Activated T-helper 17 cell treated with anti-CD3 and anti-CD28 coated beads, Interleukin-2, amount 50 U/mL, for 72 hours (primary cell): ENCODE measurements around the gene CLDN5. TPM values are rescaled to one million over a fixed set of nuclear protein-coding genes. Genes with fewer than 3 reads are reported as not detected.

Experiments used
- ATAC-seq: fragments of 150-1000 bp; cut with Tn5 transposase; replicated peaks from 2 replicates; pipeline ENCODE4 v1.10.0; 2021; ENCODE audit warnings: mild to moderate bottlenecking, moderate library complexity
- H3K27ac Mint-ChIP-seq: one replicate; pipeline ENCODE4 v1.8.0; 2022; ENCODE audit warnings: mixed read lengths
- H3K27me3 Mint-ChIP-seq: one replicate; pipeline ENCODE4 v1.8.0; 2022; ENCODE audit warnings: mixed read lengths
- H3K36me3 Mint-ChIP-seq: one replicate; pipeline ENCODE4 v1.8.0; 2022; ENCODE audit warnings: low read depth, mild to moderate bottlenecking, mixed read lengths
- H3K4me1 Mint-ChIP-seq: one replicate; pipeline ENCODE4 v1.8.0; 2022; ENCODE audit warnings: mixed read lengths
- H3K4me3 Mint-ChIP-seq: one replicate; pipeline ENCODE4 v1.8.0; 2022; ENCODE audit warnings: mild to moderate bottlenecking, mixed read lengths
- H3K9me3 Mint-ChIP-seq: one replicate; pipeline ENCODE4 v1.8.0; 2022; ENCODE audit warnings: mixed read lengths
- total RNA-seq, 2 donors: library from RNA; stranded (reverse); gene quantifications; one replicate each; pipeline ENCODE4 v1.2.3, GENCODE V29; 2022

CLDN5 gene
- total RNA-seq, 2 donors from 2014 or later, result 0.13 TPM; not detected in 1

DNA sequence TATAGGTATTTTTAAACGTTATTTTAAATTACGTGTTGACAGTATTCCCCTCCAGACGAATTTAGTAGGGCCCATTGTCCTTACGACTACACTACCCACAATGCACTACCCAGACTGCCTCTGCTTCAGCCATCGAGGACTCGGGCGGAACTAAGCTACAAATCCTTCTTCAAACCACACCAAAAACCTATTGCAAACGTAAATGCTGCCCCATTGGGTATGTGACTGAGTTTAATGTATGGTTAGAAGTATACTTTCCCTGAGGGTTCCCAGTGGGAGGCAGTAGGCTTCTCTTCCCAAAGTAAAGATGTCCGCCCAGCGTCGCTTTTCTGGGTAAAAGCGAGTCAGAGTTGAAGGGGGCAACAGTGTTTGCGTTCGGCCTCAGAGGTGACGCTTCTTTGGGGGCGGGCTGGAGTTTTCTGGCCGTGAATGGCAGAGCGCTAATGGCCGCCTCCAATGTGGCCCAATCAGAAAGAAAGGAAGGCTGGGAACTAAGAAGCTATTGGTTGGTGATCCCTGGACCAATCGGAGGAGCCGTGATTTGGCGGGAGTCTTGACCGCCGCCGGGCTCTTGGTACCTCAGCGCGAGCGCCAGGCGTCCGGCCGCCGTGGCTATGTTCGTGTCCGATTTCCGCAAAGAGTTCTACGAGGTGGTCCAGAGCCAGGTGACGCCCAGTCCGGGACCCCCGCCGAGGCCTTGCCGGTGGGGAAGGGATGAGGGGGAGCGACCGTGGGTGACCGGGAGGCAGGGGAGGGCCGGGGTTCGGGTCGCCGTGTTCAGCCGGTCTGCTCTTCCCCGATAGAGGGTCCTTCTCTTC is 44.6 kb downstream of the CLDN5 start, which contains the start of gene CDC45:
Gene CDC45 (plus strand): TSS at position 566 of the 818 bp plus-strand sequence. CDS start 49 bp downstream, at position 615.
- Mint-ChIP-seq H3K36me3 (peaks cover 57% of the 10 kb centered on the region), H3K9me3 (no peaks in the 10 kb centered on the region)

DNA sequence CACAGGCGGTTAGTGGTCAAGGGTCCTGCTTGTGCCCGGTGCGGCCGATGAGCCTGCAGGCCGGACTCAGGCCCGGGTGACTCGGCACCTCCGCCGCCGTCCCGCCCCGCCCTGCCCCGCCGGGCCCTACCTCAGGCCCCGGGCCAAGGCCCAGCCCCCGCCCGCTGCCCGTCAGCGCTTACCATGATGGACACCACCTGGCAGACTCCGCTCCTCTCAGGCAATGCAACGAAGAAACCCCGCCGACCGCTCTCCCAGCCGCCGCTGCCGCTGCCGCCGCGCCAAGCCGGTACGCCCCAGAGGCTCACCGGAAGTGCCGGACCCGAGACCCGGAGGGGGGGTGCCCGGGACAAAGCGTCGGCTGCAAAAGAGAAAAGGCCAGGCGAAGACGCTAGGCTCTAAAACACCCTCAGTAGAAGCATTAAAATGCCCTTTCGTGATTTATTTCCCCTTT is 45.3 kb downstream of the CLDN5 start, which contains the start of gene UFD1:
Gene UFD1 (minus strand): TSS at position 293 of the 454 bp plus-strand sequence. CDS start 108 bp downstream, at position 185.
- peaks cover 56% of the 10 kb centered on the region for H3K36me3 Mint-ChIP-seq
- no peaks in the 10 kb centered on the region for H3K27me3 Mint-ChIP-seq
- H3K9me3 Mint-ChIP-seq, result no peaks in the 10 kb centered on the region
- H3K4me1 Mint-ChIP-seq, result peaks cover 37% of the 10 kb centered on the region
- peak within 1 kb of the TSS; percentile 100 for H3K27ac Mint-ChIP-seq
- peak within 1 kb of the TSS; percentile 87 for H3K4me3 Mint-ChIP-seq
- peak; percentile 64 for ATAC-seq

More for the DNA sequence above, 44.6 kb downstream of the CLDN5 start, which contains the start of gene CDC45:
- ATAC-seq, result peak; percentile 94
- Mint-ChIP-seq H3K27me3 (no peaks in the 10 kb centered on the region), H3K27ac (peak within 1 kb of the TSS; percentile 100), H3K4me3 (peak within 1 kb of the TSS; percentile 87), H3K4me1 (peaks cover 37% of the 10 kb centered on the region)

DNA sequence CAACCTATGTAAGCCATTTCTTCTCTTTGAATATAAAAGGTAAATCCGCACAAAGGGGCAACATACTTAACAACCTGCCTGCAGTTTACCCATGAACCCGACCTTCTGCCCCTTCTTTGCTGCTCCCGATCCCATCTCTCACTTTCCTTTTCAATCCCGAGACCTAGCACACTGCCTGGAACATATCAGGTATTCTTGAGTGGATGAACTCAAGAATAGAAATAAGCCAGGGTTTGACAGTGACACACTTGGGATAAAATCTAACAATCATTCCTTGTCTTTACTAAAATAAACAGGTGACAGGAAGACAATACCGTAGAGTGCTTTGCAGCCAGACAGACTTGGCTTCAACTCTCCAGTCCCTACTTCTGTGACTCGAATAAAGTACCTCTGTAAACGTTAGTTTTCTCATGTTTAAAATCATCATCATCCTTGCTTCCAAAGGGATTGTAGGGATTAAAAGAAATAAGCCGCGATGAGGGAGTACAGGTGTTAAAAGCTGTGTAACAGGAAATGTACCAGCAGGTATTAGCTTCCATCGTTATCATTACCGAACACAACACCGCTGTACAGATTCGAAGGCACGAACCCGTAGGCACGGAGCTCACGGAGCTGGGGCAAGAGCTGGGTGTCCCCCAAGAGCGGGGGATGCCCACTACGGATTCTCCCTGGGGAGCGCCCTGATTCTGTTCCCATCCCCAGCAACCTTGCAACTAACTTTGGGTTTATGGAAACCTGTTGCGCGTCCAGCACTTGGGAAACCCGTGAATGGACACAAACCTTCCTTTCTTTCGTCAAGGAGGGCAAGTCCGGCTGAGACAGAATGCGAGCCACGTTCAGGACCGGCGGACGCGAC is 45.9 kb downstream of the CLDN5 start:
- peak overlapping the region; percentile 87 for H3K4me3 Mint-ChIP-seq
- no peaks in the 10 kb centered on the region for H3K9me3 Mint-ChIP-seq
- peaks cover 32% of the 10 kb centered on the region for H3K4me1 Mint-ChIP-seq
- H3K27ac Mint-ChIP-seq, result peak overlapping the region; percentile 78
- peaks cover 56% of the 10 kb centered on the region for H3K36me3 Mint-ChIP-seq
- ATAC-seq, result no peak
- H3K27me3 Mint-ChIP-seq, result no peaks in the 10 kb centered on the region

DNA sequence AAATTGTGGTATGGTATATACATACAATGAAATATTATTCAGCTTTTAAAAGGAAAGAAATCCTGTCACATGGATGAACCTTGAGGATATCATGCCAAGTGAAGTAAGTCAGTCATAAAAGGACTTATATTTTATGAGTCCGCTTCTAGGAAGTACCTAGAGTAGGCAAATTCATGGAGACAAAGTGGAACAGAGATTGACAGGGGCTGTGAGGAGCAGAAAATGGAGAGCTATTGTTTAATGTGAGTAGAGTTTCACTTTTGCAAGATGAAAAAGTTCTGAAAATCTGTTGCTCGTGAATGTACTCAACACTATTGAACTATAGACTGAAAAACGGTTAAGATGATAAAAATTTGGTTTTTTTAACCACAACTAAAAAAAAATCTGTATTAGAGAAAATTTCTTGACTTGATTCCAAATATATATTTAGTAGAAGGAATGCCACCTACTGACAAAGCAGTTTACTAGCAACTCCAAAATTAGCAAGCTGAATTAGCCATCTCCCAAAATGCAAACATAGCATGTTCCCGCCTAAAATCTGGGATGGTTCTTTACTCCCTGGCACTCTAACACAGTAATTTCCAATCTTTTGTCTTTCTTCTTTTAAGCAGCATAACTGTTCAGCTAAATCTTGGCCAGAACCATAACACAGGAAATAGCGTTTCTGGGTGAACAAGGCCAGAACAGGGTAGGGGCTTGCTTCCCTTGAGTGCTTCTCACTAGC is 46.7 kb downstream of the CLDN5 start:
- H3K27me3 Mint-ChIP-seq, result no peaks in the 10 kb centered on the region
- H3K36me3 Mint-ChIP-seq, result peaks cover 56% of the 10 kb centered on the region
- H3K4me1 Mint-ChIP-seq, result peaks cover 32% of the 10 kb centered on the region
- peak overlapping the region; percentile 87 for H3K4me3 Mint-ChIP-seq
- H3K9me3 Mint-ChIP-seq, result no peaks in the 10 kb centered on the region
- H3K27ac Mint-ChIP-seq, result peak overlapping the region; percentile 78
- no peak for ATAC-seq

DNA sequence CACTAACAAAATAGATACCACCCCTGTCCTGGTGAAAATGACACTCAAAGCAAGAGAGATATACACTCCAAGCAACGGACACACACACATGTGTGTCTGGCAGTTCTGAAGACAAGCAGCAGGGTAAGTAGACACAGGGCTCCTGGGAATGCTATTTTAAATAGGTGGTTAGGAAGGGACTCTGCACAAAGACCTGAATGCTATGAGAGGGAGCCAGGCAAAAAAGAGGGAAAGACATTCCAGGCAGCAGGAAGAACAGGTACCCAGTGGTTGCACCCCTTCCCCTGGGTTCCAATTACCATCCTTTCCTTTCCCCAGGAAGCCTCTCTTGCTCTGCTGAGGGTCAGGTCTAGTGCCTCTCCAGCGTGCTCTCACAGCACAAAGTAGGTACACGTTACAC is 48.2 kb downstream of the CLDN5 start:
- H3K36me3 Mint-ChIP-seq, result peaks cover 62% of the 10 kb centered on the region
- no peak for ATAC-seq
- no peaks in the 10 kb centered on the region for H3K27me3 Mint-ChIP-seq
- H3K4me1 Mint-ChIP-seq, result peaks cover 31% of the 10 kb centered on the region
- no peaks in the 10 kb centered on the region for H3K9me3 Mint-ChIP-seq
- peak overlapping the region; percentile 83 for H3K27ac Mint-ChIP-seq
- peak overlapping the region; percentile 15 for H3K4me3 Mint-ChIP-seq

DNA sequence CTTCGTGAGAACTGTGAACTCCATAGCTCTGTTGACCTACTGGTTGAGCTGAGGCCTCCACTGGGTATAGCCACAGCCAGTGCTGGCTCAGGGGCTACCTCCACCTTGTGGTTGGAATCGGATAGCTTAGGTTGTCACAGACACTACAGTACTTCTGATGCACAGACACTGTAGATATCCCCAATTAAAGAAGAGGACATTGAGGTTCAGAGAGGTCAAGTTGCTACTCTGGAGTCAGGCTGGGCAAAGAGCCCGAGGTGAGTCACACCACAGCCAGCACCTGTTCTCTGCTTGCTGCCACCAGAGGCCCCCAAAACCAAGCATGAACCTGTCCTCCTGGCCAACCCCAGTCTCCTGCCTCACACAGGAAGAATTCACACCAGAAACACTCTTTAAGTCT is 50.6 kb downstream of the CLDN5 start:
- H3K27ac Mint-ChIP-seq, result no peak overlapping the region
- H3K4me1 Mint-ChIP-seq, result peaks cover 22% of the 10 kb centered on the region
- no peak for ATAC-seq
- H3K4me3 Mint-ChIP-seq, result no peak overlapping the region
- H3K27me3 Mint-ChIP-seq, result no peaks in the 10 kb centered on the region
- no peaks in the 10 kb centered on the region for H3K9me3 Mint-ChIP-seq
- peaks cover 70% of the 10 kb centered on the region for H3K36me3 Mint-ChIP-seq

Other genes starting within 250 kb of the CLDN5 start
- gene CLTCL1, start 232.7 kb downstream of the CLDN5 start, total RNA-seq, result 1 to 10 TPM in 1 of 2 donors, under 1 TPM in 1; 0.86 to 2.0 TPM
- gene HIRA, start 92.7 kb downstream of the CLDN5 start, total RNA-seq, result 10 to 100 TPM; 21.4 to 45.6 TPM
- 10 to 100 TPM; 11.8 to 25.7 TPM for gene MRPL40, start 91.9 kb downstream of the CLDN5 start, total RNA-seq
- 10 to 100 TPM; 18.6 to 21.7 TPM for gene C22orf39, start 76.7 kb downstream of the CLDN5 start, total RNA-seq
- gene UFD1, start 45.2 kb downstream of the CLDN5 start, total RNA-seq, result 10 to 100 TPM; 56.0 to 93.5 TPM
- gene CDC45, start 44.5 kb downstream of the CLDN5 start, total RNA-seq, result 10 to 100 TPM; 64.2 to 99.9 TPM
- under 1 TPM; 0.41 to 0.42 TPM for gene SEPTIN5, start 190.1 kb upstream of the CLDN5 start, total RNA-seq
- gene GP1BB, start 199.1 kb upstream of the CLDN5 start, total RNA-seq, result not detected
- not detected for gene TBX1, start 236.4 kb upstream of the CLDN5 start, total RNA-seq